HG02973 (cell line): ENCODE results near the gene TRAF1.

Experiments used
- ATAC-seq: cut with Tn5 transposase; IDR thresholded peaks from one replicate; pipeline ENCODE4 v1.9.1; 2021; ENCODE audit warnings: moderate library complexity; ENCODE audit not compliant: unreplicated experiment

TRAF1 gene

DNA sequence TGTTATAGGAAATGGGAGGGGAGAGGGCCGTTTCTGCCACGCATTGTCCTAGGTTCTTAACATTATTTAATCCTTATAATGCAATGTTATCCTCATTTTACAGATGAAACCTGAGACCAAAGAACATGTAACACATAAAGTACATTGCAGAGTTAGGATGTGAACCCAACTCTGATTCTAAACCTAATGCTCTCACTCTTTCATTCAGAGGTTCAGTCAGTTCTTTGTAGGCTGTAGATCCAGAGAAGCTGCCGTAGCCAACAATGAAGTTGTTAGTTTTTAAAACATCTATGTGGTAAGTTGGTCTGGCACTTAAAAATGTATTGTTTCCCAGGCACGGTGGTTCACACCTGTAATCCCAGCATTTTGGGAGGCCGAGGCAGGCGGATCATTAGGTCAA lies 73.4 kb downstream of the TRAF1 start:
- no peak for ATAC-seq
